ENCODE measurements around the gene CEMIP2.
"Not testable (repeated sequence)": the region's sequence is repeated elsewhere in the genome, so short reads cannot be mapped to it uniquely, and the experiment has no call there.

Gene CEMIP2

GRCh38 chr9:71716138-71716909, 52.0 kb downstream of the CEMIP2 start:
- no peak for DNase-seq (ENCODE audit: low spot score)

DNA sequence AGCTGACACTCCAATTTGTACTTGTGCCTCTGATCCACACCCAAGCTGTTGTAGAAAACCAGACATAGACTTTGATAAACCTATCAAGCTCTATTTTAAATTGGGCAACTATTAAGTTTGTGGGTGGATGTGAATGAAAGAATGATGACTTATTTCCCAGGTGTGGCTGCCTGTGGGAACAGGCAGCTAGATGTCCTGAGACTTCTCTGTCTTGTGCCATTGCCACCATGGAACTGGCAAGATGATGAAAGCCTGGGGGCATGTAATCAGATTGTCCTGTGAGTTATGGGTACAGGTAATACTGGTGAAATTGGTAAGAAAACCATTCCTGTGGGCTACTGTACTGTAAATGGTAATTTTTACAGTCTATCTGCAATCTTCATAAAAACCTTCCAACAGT, 57.5 kb downstream of the CEMIP2 start:
- no peak for DNase-seq (ENCODE audit: low spot score)

DNA sequence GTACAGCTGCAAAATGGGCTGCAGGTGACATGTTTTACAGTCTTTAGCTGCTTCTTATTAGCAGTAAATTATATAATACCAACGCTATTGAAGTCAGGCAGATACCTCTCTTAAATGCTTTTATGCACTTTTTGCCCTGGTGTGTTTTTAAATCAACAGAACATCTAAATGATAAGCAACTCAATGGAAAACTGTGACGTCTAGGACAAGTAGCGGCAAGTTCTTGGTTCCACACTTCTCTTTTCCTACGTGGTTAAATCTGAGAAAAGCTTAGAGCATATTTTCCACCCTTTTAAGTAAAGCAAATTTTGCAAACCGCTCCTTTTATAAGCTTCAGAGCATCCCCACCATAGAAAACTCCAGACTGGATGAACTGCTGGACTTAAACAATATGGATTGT, 58.1 kb downstream of the CEMIP2 start:
- DNase-seq (ENCODE audit: low spot score) = no peak

DNA sequence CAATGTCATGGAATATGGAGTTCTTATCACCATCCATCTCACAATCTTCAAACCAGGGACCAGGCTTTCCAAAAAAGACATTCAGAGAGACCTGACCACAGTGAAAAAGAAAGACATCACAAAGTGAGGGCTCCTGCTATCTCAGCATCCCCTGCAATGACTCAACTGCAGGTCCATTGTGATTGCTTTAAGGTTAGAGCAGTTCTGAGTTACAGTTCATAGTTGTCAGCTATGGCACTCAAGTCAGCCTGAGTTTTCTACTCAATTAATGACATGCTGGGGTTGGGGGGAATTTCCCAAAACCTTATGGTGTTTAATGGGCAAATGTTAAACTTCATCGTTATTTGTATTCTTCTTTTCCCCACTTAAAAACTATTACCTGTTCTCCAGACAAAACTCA, 58.9 kb downstream of the CEMIP2 start:
- DNase-seq (ENCODE audit: low spot score) = no peak

- no peak for DNase-seq (ENCODE audit: low spot score)
These were observed 62.1 kb downstream of the CEMIP2 start for GRCh38 chr9:71706176-71706575.

GRCh38 chr9:71704796-71705195, 63.5 kb downstream of the CEMIP2 start:
- no peak for DNase-seq (ENCODE audit: low spot score)

DNA sequence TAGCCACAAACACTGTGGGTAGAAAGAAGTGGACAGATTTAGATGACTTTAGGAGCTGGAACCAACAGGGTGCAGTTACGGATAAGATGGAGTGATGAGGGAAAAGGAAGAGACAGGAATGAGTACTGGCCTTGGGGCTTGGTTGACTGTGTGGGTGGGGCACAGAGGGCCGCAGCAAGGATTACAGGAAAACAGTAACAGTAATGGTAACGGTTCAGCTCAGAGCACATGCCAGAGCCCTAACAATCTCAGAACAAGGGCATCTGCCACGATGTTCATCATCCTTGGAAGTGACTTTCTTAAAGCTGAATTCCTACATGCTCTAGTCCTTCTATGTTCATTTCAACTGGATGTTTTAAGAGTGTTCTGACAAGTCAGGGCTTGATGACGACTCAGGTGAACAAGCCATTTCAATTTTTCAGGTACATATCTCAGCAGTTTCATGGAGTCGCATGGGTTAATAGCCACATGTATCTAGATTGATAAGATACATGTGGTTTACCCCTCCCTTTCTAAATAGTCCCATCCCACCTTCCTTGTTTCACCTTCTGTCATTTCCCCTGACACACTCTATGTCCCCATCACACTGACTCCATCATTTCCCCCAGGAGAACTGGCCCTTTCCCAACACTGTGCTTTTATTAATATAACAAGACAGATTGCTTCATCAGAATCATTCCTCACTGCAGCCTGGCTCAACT, 65.0 kb downstream of the CEMIP2 start:
- no peak for DNase-seq (ENCODE audit: low spot score)

GRCh38 chr9:71697882-71698281, 70.4 kb downstream of the CEMIP2 start:
- no peak for DNase-seq (ENCODE audit: low spot score)

DNA sequence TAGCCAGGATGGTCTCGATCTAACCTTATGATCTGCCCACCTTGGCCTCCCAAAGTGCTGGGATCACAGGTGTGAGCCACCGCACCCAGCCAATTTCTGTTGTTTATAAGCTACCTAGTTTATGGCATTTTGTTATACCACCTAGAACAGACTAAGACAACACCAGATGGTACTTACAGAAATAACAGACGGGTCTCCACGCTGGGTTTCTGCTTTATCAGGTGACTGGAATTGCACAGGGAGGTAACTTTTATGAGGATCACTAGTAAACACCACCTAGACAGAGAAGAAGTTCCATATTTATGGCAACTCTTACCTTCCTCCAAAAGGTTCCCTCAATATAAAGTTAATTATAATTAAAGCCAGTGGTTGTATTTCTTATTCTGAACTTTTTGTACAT, 74.0 kb downstream of the CEMIP2 start:
- DNase-seq (ENCODE audit: low spot score) = no peak

- DNase-seq (ENCODE audit: low spot score) = no peak
These were observed 74.7 kb downstream of the CEMIP2 start for GRCh38 chr9:71693607-71694006.

GRCh38 chr9:71692337-71692736, 76.0 kb downstream of the CEMIP2 start:
- peak; percentile 29 for DNase-seq (ENCODE audit: low spot score)

GRCh38 chr9:71691576-71691975, 76.7 kb downstream of the CEMIP2 start:
- not testable (repeated sequence) for DNase-seq (ENCODE audit: low spot score)

GRCh38 chr9:71690689-71691435, 77.5 kb downstream of the CEMIP2 start:
- DNase-seq (ENCODE audit: low spot score) = no peak

DNA sequence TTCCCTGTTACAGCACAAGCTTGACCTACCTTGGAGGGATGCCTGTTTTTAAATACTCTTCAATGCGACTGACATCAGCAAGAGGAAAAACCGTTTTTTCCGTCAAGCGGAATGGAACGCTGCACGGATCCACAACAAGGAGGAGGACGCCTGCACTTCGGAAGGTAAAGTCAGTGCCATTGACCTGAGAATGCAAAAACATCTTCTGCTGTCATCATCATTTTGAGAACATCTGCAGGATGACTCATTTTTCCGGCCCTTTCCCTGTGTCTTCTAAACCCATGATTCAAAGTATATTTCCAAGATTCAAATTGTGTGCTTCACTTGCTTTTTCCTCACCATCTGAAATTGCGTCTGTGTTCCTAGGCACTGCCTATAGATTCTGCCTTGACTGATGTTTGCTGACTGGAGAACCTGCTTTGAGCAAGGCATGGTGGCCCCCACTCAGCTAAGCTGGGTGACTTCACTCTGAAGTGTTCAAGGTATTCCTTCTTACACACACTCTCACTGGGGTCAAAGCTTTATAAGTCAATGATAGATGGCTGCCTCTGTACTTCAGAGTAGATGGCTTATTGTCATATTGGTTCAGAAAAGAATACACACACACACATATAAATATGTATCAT, 78.1 kb downstream of the CEMIP2 start:
- DNase-seq (ENCODE audit: low spot score) = no peak

DNA sequence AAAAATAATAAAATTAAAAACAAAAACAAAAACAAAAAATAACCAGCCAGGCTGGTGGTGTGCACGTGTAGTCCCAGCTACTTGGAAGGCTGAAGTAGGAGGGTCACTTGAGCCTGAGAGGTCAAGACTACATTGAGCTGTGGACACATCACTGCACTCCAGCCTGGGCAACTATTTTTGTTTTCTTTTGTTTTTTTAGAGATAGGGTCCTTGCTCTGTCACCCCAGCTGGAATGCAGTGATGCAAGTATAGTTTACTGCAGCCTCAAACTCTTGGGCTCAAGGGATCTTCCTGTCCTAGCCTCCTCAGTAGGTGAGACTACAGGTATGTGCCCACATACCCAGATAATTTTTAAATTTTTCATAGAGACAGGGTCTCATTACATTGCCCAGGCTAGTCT, 80.6 kb downstream of the CEMIP2 start:
- DNase-seq (ENCODE audit: low spot score) = no peak

DNA sequence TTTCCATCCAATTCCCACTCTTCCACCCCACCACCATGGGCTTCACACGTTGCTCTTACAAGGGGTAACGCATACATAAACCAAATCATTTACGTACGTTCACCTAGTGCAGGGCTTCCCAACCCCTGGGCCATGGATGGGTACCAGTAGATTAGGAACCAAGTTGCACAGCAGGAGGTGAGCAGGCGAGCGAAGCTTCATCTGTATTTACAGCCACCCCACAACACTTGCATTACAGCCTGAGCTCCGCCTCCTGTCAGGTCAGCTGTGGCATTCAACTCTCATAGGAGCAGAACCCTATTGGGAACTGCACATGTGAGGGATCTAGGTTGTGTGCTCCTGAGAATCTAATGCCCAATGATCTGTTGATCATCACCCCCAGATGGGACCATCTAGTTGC, 82.3 kb downstream of the CEMIP2 start:
- DNase-seq (ENCODE audit: low spot score) = no peak

DNA sequence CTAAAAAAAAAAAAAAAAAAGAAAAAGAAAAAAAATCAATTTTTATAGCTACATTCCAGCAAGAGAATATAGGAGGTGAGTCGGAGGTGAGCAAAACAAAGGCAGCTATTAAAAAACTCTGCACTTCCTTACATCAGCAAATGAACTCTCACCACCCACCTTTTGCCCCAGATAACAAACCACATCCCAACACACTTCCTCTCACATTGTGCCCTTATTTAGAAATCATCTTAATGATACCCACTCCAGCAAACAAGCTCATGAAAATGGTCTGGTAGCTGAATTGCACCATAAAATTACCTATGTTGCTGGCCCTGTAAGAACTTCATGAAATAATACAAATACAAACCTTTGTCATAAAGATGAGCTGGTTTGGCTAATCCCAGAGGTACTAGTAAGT, 82.9 kb downstream of the CEMIP2 start:
- no peak for DNase-seq (ENCODE audit: low spot score)

- DNase-seq (ENCODE audit: low spot score) = no peak
These were observed 83.7 kb downstream of the CEMIP2 start for GRCh38 chr9:71684566-71684965.

DNA sequence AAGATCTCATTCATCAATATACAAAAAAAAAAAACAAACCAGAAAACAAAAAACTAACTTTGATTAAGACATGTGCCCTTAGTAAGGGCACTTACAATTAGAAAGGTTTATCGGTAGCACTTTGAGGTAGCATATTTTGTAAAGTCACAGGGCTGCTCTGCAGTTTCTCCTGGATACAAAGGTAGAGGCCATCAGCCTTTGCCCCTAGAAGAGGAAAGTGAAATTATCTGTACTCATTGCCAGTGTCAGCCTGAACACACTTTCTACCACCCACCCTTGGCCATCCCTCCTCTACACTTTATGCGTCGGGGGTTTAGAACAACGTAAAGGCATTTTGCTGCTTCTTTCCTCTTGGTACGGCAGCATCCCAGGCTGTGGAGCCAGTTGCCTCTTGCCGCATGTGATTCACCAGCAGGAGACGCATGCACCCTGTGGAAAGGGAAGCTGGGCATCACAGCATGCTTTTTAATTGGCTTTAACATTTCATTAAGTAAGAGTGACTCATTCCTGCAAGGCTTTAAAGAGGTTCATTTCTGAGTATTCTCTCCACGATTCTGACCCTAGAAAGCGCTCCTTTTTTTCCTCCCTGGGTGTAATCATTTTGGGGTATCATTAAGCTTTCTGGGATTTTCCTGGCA, 84.6 kb downstream of the CEMIP2 start:
- peak; percentile 31 for DNase-seq (ENCODE audit: low spot score)

DNA sequence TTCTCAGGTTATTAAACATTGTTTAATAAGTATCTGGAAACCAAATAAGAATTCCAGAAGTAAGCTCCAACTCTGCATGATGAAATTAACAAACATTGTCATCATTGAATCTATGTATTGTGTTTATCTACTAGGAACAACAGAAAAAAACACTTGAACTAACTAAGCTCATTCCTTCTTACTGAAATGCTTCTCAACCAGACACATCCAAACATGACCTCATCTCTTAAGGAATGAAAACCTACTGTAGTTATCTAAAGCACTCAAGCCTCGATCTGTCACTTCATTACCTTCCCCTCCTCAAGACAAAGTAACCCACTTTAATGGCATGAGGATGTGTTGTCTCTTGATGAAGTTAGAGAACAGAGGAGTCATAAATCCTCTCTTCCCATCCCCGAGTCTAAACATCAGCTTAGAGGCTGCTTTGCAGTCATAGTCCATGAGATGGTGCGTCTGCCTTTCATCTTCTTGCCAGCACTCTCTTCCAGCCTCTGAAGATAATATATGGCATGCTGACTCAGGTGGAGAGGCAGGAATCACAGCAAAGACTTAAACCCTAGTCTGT, 86.5 kb downstream of the CEMIP2 start:
- DNase-seq (ENCODE audit: low spot score) = peak; percentile 34

GRCh38 chr9:71681104-71681707, 87.1 kb downstream of the CEMIP2 start:
- DNase-seq (ENCODE audit: low spot score) = no peak

Measured in AG20443 (cell line).